HG03575 (cell line): ENCODE data around the gene EPS8.

Source experiments
- ATAC-seq: cut with Tn5 transposase; IDR thresholded peaks from one replicate; pipeline ENCODE4 v1.9.1; 2021; ENCODE audit not compliant: unreplicated experiment, insufficient number of reproducible peaks, low FRiP score; ENCODE audit errors: extremely low read depth

The EPS8 gene

GRCh38 chr12:15789220-15790171 lies at the start of gene EPS8:
EPS8 (minus strand) TSS chr12:15789388; CDS start chr12:15682951, 106,437 bp downstream.
- peak; percentile 35 for ATAC-seq

GRCh38 chr12:15837141-15837790 lies 48.1 kb upstream of the EPS8 start:
- no peak for ATAC-seq

- no peak for ATAC-seq
Measured at GRCh38 chr12:15834575-15834974, 45.4 kb upstream of the EPS8 start.

DNA sequence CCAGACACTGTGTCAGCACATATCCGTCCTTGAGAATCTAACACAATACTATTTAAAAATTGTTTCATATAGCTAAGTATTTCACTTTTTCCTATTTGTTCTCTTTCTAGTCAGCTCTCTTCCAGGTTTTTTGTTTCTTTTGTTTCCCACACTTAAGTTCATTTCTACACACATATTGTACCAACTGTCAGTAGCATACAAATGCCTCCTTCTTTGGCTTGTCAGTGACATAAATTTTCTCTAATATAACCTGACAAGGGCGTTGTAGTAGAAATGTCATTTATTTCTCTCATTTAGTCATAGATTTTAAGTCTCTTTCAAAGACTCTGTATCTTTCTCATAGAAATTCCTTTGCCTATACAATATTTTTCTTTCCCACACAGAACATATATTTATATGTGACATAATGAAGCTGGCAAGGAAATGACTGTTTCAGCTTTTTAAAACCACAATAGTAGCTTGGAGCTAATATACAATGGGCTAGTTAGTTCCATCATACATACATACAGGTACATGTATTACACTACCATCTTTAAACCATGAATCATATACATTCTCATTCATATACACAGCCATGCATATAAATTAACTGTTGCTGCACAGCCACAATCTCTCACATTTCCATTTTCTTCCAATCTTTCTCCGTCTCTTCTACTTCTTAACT lies 42.3 kb upstream of the EPS8 start:
- ATAC-seq = no peak

DNA sequence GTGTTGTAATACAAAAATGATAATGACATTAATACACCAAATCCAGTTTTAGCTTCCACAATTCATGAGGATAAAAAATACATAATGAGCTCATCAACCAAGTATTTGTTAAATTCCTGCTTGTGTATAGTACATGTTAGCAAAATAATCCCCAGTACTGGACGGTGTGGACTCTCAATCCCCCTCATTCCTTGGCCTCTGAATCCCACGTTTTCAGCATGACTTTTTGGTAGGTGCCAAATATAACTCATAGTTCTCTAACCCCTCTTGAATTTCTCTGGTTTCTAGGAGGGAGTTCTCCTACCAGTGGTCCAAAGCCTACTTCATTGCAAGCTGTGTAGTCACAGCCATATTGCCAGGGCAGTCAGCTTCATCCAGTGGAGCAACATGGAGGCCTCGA lies 41.4 kb upstream of the EPS8 start:
- no peak for ATAC-seq

GRCh38 chr12:15829949-15830348 lies 40.8 kb upstream of the EPS8 start:
- ATAC-seq = no peak

DNA sequence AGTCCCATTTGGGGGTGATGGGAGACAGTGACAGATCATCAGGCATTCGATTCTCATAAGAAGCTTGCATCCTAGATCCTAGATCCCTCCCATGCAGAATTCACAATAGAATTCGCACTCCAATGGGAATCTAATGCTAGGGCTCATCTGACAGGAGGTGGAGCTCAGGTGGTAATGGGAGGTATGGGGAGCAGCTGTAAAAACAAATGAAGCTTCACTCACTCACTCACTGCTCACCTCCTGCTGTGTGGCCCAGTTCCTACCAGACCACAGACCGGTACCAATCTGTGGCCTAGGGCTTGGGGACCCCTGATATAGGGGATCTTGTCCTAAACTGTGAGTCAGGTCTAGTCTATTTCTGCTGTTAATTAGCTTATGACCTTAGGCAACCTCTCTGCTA lies 40.1 kb upstream of the EPS8 start:
- no peak for ATAC-seq

DNA sequence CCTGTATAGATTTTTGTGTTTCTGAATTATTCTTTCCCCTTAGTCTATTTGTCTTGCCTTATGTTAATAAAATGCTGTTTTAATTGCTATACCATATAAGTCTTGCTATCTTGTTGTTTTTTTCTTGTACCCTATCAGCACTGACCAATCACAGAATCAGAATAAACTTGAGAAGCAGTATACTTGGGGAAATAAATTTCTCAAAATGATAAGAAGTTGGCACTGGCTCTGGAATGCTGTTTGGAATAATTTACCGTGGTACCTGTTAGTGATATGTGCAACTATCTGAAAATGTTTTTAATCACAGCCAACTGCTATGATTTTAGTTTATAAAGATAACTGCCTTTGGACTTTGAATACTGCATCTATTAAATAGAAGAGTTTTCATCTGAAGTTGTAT lies 37.9 kb upstream of the EPS8 start:
- no peak for ATAC-seq

GRCh38 chr12:15824516-15824915 lies 35.3 kb upstream of the EPS8 start:
- ATAC-seq = no peak

- ATAC-seq = no peak
Measured at GRCh38 chr12:15823360-15824128, 34.4 kb upstream of the EPS8 start.

DNA sequence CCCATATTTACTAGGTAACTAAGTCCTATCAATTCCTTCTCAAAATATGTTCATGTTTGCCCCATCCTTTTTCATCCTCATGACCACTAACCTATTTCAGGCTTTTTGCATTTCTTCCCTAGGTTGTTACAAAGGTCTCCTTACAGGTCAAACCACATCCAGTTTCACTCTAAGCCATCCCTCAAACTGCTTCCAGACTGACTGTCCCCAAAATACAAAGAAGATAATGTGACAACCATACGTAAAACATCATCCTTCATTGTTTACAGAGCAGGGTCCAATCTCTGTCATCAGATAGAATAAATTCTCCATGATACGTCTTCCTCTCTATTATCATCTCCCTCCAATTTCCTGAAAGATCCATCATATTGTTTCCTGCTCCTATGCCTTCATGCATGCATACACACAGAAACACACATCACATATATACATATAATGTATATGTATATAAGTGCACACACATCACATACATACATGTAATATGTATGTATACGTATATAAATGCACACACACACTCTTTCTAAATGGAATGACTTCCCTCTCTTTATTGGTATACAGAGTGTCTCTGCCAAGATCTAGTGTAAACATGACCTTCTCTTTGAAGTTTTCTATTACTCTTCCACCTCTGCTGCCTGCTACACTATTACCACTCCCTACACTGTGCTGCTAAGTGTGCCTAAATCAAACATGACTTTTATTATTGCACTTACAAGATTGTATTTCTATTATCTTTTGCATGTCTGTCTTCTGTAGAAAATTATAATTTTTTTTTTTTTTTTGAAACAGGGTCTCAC lies 30.7 kb upstream of the EPS8 start:
- ATAC-seq = no peak

- ATAC-seq = no peak
Measured at GRCh38 chr12:15818418-15818817, 29.2 kb upstream of the EPS8 start.

DNA sequence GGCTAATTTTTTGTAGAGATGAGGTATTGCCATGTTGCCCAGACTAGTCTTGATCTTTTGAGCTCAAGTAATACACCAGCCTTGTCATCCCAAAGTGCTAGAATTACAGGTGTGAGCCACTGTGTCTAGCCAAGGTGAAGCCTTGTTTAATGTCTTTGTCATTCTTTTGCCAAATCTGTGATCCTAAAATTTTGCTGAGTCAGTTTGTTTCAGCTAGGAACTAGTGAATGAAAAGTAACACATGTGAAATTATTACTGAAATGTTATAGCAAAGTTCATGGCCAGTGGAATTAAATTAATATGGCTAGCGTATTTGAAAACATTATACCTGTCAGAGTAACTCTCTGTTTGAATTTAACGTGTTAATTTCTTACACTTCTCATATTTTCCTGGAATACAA lies 26.5 kb upstream of the EPS8 start:
- ATAC-seq = no peak

GRCh38 chr12:15811214-15812127 lies 22.3 kb upstream of the EPS8 start:
- ATAC-seq = no peak

DNA sequence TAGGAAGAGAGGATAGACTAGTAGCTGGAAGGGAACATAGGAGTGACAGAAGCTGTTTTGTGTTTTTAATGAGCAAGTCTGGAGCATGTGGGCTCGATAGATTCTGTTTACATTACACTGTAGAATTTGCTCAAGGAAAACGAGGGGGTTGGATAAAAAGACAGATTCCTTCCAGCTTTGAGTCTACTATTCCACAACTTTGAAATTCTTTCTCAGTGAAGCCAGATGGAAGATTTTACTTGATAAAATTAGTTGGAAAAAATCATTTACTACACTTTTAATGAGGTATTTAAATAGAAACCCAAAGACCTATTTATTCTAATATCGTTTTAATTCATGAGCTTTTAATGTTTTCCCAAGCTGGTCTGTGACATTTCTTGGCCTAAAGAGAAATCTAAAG lies 19.5 kb upstream of the EPS8 start:
- no peak for ATAC-seq

- ATAC-seq = no peak
Measured at GRCh38 chr12:15808250-15808649, 19.1 kb upstream of the EPS8 start.

- ATAC-seq = no peak
Measured at GRCh38 chr12:15806826-15807225, 17.6 kb upstream of the EPS8 start.
